Measurements from ENCODE around the gene DPH1.

DNA sequence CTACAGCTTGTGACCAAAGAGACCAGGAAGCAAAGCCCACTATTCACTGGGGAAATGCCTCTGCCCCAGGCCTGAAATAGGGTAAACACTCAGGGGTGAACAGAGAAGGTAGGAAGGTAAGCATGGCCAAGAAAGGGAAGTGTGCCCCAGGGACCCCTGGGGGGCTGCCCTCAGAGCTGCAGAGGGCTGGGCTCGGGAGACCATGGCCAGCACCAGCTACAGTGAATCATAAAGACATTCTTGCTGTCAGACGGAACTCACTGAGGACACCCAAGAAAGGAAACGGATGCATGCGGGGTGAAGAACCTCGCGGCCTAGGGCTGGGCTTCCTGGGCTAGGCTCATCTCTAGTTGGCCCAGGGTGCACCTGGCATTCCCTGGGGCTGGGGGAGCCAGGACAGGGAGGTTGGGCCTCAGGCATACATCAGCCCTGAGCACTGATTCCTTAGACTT is 34.6 kb downstream of the DPH1 start:
- TF ChIP-seq, protein P1, sequence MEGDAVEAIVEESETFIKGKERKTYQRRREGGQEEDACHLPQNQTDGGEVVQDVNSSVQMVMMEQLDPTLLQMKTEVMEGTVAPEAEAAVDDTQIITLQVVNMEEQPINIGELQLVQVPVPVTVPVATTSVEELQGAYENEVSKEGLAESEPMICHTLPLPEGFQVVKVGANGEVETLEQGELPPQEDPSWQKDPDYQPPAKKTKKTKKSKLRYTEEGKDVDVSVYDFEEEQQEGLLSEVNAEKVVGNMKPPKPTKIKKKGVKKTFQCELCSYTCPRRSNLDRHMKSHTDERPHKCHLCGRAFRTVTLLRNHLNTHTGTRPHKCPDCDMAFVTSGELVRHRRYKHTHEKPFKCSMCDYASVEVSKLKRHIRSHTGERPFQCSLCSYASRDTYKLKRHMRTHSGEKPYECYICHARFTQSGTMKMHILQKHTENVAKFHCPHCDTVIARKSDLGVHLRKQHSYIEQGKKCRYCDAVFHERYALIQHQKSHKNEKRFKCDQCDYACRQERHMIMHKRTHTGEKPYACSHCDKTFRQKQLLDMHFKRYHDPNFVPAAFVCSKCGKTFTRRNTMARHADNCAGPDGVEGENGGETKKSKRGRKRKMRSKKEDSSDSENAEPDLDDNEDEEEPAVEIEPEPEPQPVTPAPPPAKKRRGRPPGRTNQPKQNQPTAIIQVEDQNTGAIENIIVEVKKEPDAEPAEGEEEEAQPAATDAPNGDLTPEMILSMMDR (IDR thresholded peaks at IDR 0.05): no peak
- TF ChIP-seq POLR2A (IDR thresholded peaks at IDR 0.05; ENCODE audit: low read depth): no peak

All from esophagus muscularis mucosa (tissue), 3 donors.